Measurements from ENCODE around the gene GRK4. TPM values are rescaled to one million over a fixed set of nuclear protein-coding genes. Genes with fewer than 3 reads are reported as not detected.
A peak's percentile ranks its signal among the peaks of the same experiment; 100 is the strongest.

The GRK4 gene
- total RNA-seq, 1 experiment from 2014 or later = 3.8 TPM

- Histone ChIP-seq H3K9me3 (ENCODE audit: low read length) (no peaks in the 10 kb centered on the region), H4K20me1 (ENCODE audit: insufficient read depth, low read depth, low read length) (peaks cover 32% of the 10 kb centered on the region), H3K4me1 (ENCODE audit: low read length) (peaks cover 26% of the 10 kb centered on the region), H3K27me3 (ENCODE audit: low read length) (no peaks in the 10 kb centered on the region), H3K4me3 (ENCODE audit: low read length) (no peak overlapping the region), H3K9ac (ENCODE audit: low read length) (no peak overlapping the region), H2AFZ (ENCODE audit: low read length) (no peak overlapping the region), H3K4me2 (ENCODE audit: low read depth, low read length, poor library complexity, severe bottlenecking) (no peak overlapping the region), H3K36me3 (ENCODE audit: insufficient read depth, low read length) (peaks cover 17% of the 10 kb centered on the region; the same call in 1 of the 2 replicates), H3K9me2 (replicated peaks; ENCODE audit: insufficient read depth, low read length) (no peaks in the 10 kb centered on the region), H3K27ac (ENCODE audit: low read length) (no peak overlapping the region), H3K79me2 (ENCODE audit: low read length) (peaks cover 7% of the 10 kb centered on the region; the same call in 1 of the 2 replicates)
- DNase-seq = no peak
Observed at GRCh38 chr4:2928242-2929176, 34.9 kb upstream of the GRK4 start.

GRCh38 chr4:2929469-2929868 lies 33.9 kb upstream of the GRK4 start:
- Histone ChIP-seq H2AFZ (ENCODE audit: low read length) (no peak overlapping the region), H3K79me2 (ENCODE audit: low read length) (peaks cover 7% of the 10 kb centered on the region; the same call in 1 of the 2 replicates), H3K36me3 (ENCODE audit: insufficient read depth, low read length) (peaks cover 17% of the 10 kb centered on the region; the same call in 1 of the 2 replicates), H3K27me3 (ENCODE audit: low read length) (no peaks in the 10 kb centered on the region), H3K27ac (ENCODE audit: low read length) (no peak overlapping the region), H4K20me1 (ENCODE audit: insufficient read depth, low read depth, low read length) (peaks cover 29% of the 10 kb centered on the region), H3K9me2 (replicated peaks; ENCODE audit: insufficient read depth, low read length) (no peaks in the 10 kb centered on the region), H3K4me1 (ENCODE audit: low read length) (peaks cover 29% of the 10 kb centered on the region), H3K9me3 (ENCODE audit: low read length) (no peaks in the 10 kb centered on the region), H3K4me3 (ENCODE audit: low read length) (no peak overlapping the region), H3K9ac (ENCODE audit: low read length) (no peak overlapping the region), H3K4me2 (ENCODE audit: low read depth, low read length, poor library complexity, severe bottlenecking) (no peak overlapping the region)
- DNase-seq = no peak

GRCh38 chr4:2930135-2930757 lies 33.1 kb upstream of the GRK4 start:
- no peak overlapping the region for H3K27ac ChIP-seq (ENCODE audit: low read length)

GRCh38 chr4:2930758-2931511 lies 32.4 kb upstream of the GRK4 start:
- Histone ChIP-seq H3K4me3 (ENCODE audit: low read length) (peak overlapping the region; percentile 81), H2AFZ (ENCODE audit: low read length) (no peak overlapping the region), H3K9ac (ENCODE audit: low read length) (peak overlapping the region; percentile 87), H3K27ac (ENCODE audit: low read length) (peak overlapping the region; percentile 81), H3K36me3 (ENCODE audit: insufficient read depth, low read length) (peaks cover 17% of the 10 kb centered on the region; the same call in 1 of the 2 replicates), H3K4me2 (ENCODE audit: low read depth, low read length, poor library complexity, severe bottlenecking) (peak overlapping the region; percentile 88), H3K9me2 (replicated peaks; ENCODE audit: insufficient read depth, low read length) (no peaks in the 10 kb centered on the region), H3K4me1 (ENCODE audit: low read length) (peaks cover 34% of the 10 kb centered on the region), H3K9me3 (ENCODE audit: low read length) (no peaks in the 10 kb centered on the region), H3K27me3 (ENCODE audit: low read length) (no peaks in the 10 kb centered on the region), H3K79me2 (ENCODE audit: low read length) (peaks cover 13% of the 10 kb centered on the region; the same call in 1 of the 2 replicates), H4K20me1 (ENCODE audit: insufficient read depth, low read depth, low read length) (peaks cover 28% of the 10 kb centered on the region)
- no peak for DNase-seq

More at GRCh38 chr4:2930135-2930757, 33.1 kb upstream of the GRK4 start:
- no peak overlapping the region for H3K9ac ChIP-seq (ENCODE audit: low read length)
- peaks cover 7% of the 10 kb centered on the region; the same call in 1 of the 2 replicates for H3K79me2 ChIP-seq (ENCODE audit: low read length)
- peaks cover 17% of the 10 kb centered on the region; the same call in 1 of the 2 replicates for H3K36me3 ChIP-seq (ENCODE audit: insufficient read depth, low read length)
- peaks cover 29% of the 10 kb centered on the region for H3K4me1 ChIP-seq (ENCODE audit: low read length)
- H4K20me1 ChIP-seq (ENCODE audit: insufficient read depth, low read depth, low read length) = peaks cover 28% of the 10 kb centered on the region
- no peak overlapping the region for H2AFZ ChIP-seq (ENCODE audit: low read length)
- H3K27me3 ChIP-seq (ENCODE audit: low read length) = no peaks in the 10 kb centered on the region
- H3K9me2 ChIP-seq (replicated peaks; ENCODE audit: insufficient read depth, low read length) = no peaks in the 10 kb centered on the region
- H3K4me2 ChIP-seq (ENCODE audit: low read depth, low read length, poor library complexity, severe bottlenecking) = no peak overlapping the region
- H3K4me3 ChIP-seq (ENCODE audit: low read length) = no peak overlapping the region
- no peak for DNase-seq
- H3K9me3 ChIP-seq (ENCODE audit: low read length) = no peaks in the 10 kb centered on the region

- H3K4me1 ChIP-seq (ENCODE audit: low read length) = peaks cover 42% of the 10 kb centered on the region
- H3K27me3 ChIP-seq (ENCODE audit: low read length) = no peaks in the 10 kb centered on the region
- peak overlapping the region; percentile 81 for H3K4me3 ChIP-seq (ENCODE audit: low read length)
- peaks cover 13% of the 10 kb centered on the region; the same call in 1 of the 2 replicates for H3K79me2 ChIP-seq (ENCODE audit: low read length)
- H3K27ac ChIP-seq (ENCODE audit: low read length) = peak overlapping the region; percentile 81
- peaks cover 17% of the 10 kb centered on the region; the same call in 1 of the 2 replicates for H3K36me3 ChIP-seq (ENCODE audit: insufficient read depth, low read length)
- H4K20me1 ChIP-seq (ENCODE audit: insufficient read depth, low read depth, low read length) = peaks cover 28% of the 10 kb centered on the region
- peak overlapping the region; percentile 87 for H3K9ac ChIP-seq (ENCODE audit: low read length)
- H3K9me2 ChIP-seq (replicated peaks; ENCODE audit: insufficient read depth, low read length) = no peaks in the 10 kb centered on the region
- H3K9me3 ChIP-seq (ENCODE audit: low read length) = no peaks in the 10 kb centered on the region
- DNase-seq = peak; percentile 93
- no peak overlapping the region for H2AFZ ChIP-seq (ENCODE audit: low read length)
- H3K4me2 ChIP-seq (ENCODE audit: low read depth, low read length, poor library complexity, severe bottlenecking) = peak overlapping the region; percentile 88
Observed at GRCh38 chr4:2931512-2932301, 31.7 kb upstream of the GRK4 start.

GRCh38 chr4:2932321-2932950 lies 30.9 kb upstream of the GRK4 start:
- no peaks in the 10 kb centered on the region for H3K27me3 ChIP-seq (ENCODE audit: low read length)
- no peak for DNase-seq
- peak overlapping the region; percentile 81; the same call in 1 of the 2 replicates for H3K4me3 ChIP-seq (ENCODE audit: low read length)
- peak overlapping the region; percentile 88 for H3K4me2 ChIP-seq (ENCODE audit: low read depth, low read length, poor library complexity, severe bottlenecking)
- H3K4me1 ChIP-seq (ENCODE audit: low read length) = peaks cover 49% of the 10 kb centered on the region
- H2AFZ ChIP-seq (ENCODE audit: low read length) = no peak overlapping the region
- peaks cover 17% of the 10 kb centered on the region; the same call in 1 of the 2 replicates for H3K36me3 ChIP-seq (ENCODE audit: insufficient read depth, low read length)
- peaks cover 13% of the 10 kb centered on the region; the same call in 1 of the 2 replicates for H3K79me2 ChIP-seq (ENCODE audit: low read length)
- H3K9me3 ChIP-seq (ENCODE audit: low read length) = no peaks in the 10 kb centered on the region
- peaks cover 33% of the 10 kb centered on the region for H4K20me1 ChIP-seq (ENCODE audit: insufficient read depth, low read depth, low read length)
- H3K9ac ChIP-seq (ENCODE audit: low read length) = peak overlapping the region; percentile 87
- no peaks in the 10 kb centered on the region for H3K9me2 ChIP-seq (replicated peaks; ENCODE audit: insufficient read depth, low read length)
- peak overlapping the region; percentile 81 for H3K27ac ChIP-seq (ENCODE audit: low read length)
